HUES64 (cell line): ENCODE results near the gene OPN1SW.

Experiments
- H3K27ac ChIP-seq: 2 replicates; pipeline ENCODE4 v1.7.0; 2013; ENCODE audit warnings: low read depth, low read length, inconsistent platforms
- H3K27me3 ChIP-seq: 2 replicates; pipeline ENCODE4 v1.6.1; 2013; ENCODE audit warnings: mild to moderate bottlenecking, low read length; ENCODE audit not compliant: insufficient read depth
- H3K36me3 ChIP-seq: 2 replicates; pipeline ENCODE4 v1.6.1; 2013; ENCODE audit warnings: mild to moderate bottlenecking, low read length; ENCODE audit not compliant: insufficient read depth
- H3K4me1 ChIP-seq: 2 replicates; pipeline ENCODE4 v1.6.1; 2013; ENCODE audit warnings: mild to moderate bottlenecking, low read length, moderate library complexity; ENCODE audit not compliant: insufficient read depth
- H3K4me3 ChIP-seq: 2 replicates; pipeline ENCODE4 v1.5.1; 2013; ENCODE audit warnings: mild to moderate bottlenecking, low read length, moderate library complexity
- H3K9ac ChIP-seq: 2 replicates; pipeline ENCODE4 v1.6.1; 2013; ENCODE audit warnings: mild to moderate bottlenecking, low read depth, low read length
- H3K9me3 ChIP-seq: 2 replicates; pipeline ENCODE4 v1.6.1; 2013; ENCODE audit warnings: low read depth, low read length; ENCODE audit not compliant: insufficient read depth
- WGBS: fragments of 150-250, 120-280 bp; methylation state at CpG from one replicate; pipeline ENCODE4 v1.1.7; 2013; ENCODE audit warnings: missing lambda C conversion rate; 5-methylcytosine and 5-hydroxymethylcytosine counted together

OPN1SW gene

GRCh38 chr7:128757203-128757602, 18.4 kb downstream of the OPN1SW start:
- H3K4me1 ChIP-seq, result no peaks in the 10 kb centered on the region
- no peak overlapping the region for H3K27ac ChIP-seq
- no peak overlapping the region for H3K9ac ChIP-seq
- no peak overlapping the region for H3K4me3 ChIP-seq
- 100% methylated on average over 1 of the region's 2 CpGs for WGBS
- H3K27me3 ChIP-seq, result no peaks in the 10 kb centered on the region
- peaks cover 98% of the 10 kb centered on the region for H3K36me3 ChIP-seq
- H3K9me3 ChIP-seq, result no peaks in the 10 kb centered on the region

GRCh38 chr7:128755819-128756476, 19.6 kb downstream of the OPN1SW start:
- no peaks in the 10 kb centered on the region for H3K4me1 ChIP-seq
- WGBS, result 94% methylated on average over 5 of the region's 5 CpGs
- H3K27me3 ChIP-seq, result no peaks in the 10 kb centered on the region
- H3K9me3 ChIP-seq, result no peaks in the 10 kb centered on the region
- no peak overlapping the region for H3K27ac ChIP-seq
- no peak overlapping the region for H3K9ac ChIP-seq
- peaks cover 97% of the 10 kb centered on the region for H3K36me3 ChIP-seq
- no peak overlapping the region for H3K4me3 ChIP-seq

- no peak overlapping the region for H3K4me3 ChIP-seq
- H3K27me3 ChIP-seq, result no peaks in the 10 kb centered on the region
- H3K4me1 ChIP-seq, result no peaks in the 10 kb centered on the region
- WGBS, result 100% methylated on average over 2 of the region's 2 CpGs
- peaks cover 98% of the 10 kb centered on the region for H3K36me3 ChIP-seq
- no peak overlapping the region for H3K9ac ChIP-seq
- no peaks in the 10 kb centered on the region for H3K9me3 ChIP-seq
- no peak overlapping the region for H3K27ac ChIP-seq
These were observed 20.3 kb downstream of the OPN1SW start for GRCh38 chr7:128755075-128755818.

- Histone ChIP-seq H3K9ac (no peak overlapping the region), H3K4me3 (no peak overlapping the region), H3K27ac (no peak overlapping the region), H3K4me1 (no peaks in the 10 kb centered on the region), H3K27me3 (no peaks in the 10 kb centered on the region), H3K9me3 (no peaks in the 10 kb centered on the region), H3K36me3 (peaks cover 97% of the 10 kb centered on the region)
- no CpG with 5 or more reads among the region's 1 CpG for WGBS
These were observed 23.3 kb downstream of the OPN1SW start for GRCh38 chr7:128752251-128752650.

- no peak overlapping the region for H3K4me3 ChIP-seq
- no peaks in the 10 kb centered on the region for H3K27me3 ChIP-seq
- no peaks in the 10 kb centered on the region for H3K9me3 ChIP-seq
- no peak overlapping the region for H3K9ac ChIP-seq
- no peak overlapping the region for H3K27ac ChIP-seq
- 94% methylated on average over 6 of the region's 6 CpGs for WGBS
- H3K36me3 ChIP-seq, result peaks cover 65% of the 10 kb centered on the region
- no peaks in the 10 kb centered on the region for H3K4me1 ChIP-seq
These were observed 28.1 kb downstream of the OPN1SW start for GRCh38 chr7:128747327-128748079.

- 100% methylated on average over 1 of the region's 1 CpG for WGBS
- H3K9me3 ChIP-seq, result no peaks in the 10 kb centered on the region
- H3K27me3 ChIP-seq, result no peaks in the 10 kb centered on the region
- peaks cover 12% of the 10 kb centered on the region; the same call in 1 of the 2 replicates for H3K4me1 ChIP-seq
- H3K27ac ChIP-seq, result no peak overlapping the region
- peaks cover 54% of the 10 kb centered on the region for H3K36me3 ChIP-seq
- no peak overlapping the region for H3K4me3 ChIP-seq
- no peak overlapping the region for H3K9ac ChIP-seq
These were observed 29.9 kb downstream of the OPN1SW start for GRCh38 chr7:128745706-128746105.

GRCh38 chr7:128744366-128744905, 31.2 kb downstream of the OPN1SW start:
- Histone ChIP-seq H3K36me3 (peaks cover 42% of the 10 kb centered on the region), H3K4me3 (no peak overlapping the region), H3K4me1 (peaks cover 18% of the 10 kb centered on the region; the same call in 1 of the 2 replicates), H3K9me3 (no peaks in the 10 kb centered on the region), H3K27ac (no peak overlapping the region), H3K27me3 (no peaks in the 10 kb centered on the region), H3K9ac (no peak overlapping the region)
- 86% methylated on average over 2 of the region's 2 CpGs for WGBS

- Histone ChIP-seq H3K36me3 (peaks cover 30% of the 10 kb centered on the region), H3K27ac (no peak overlapping the region), H3K4me1 (peaks cover 22% of the 10 kb centered on the region; the same call in 1 of the 2 replicates), H3K9ac (no peak overlapping the region), H3K9me3 (no peaks in the 10 kb centered on the region), H3K27me3 (no peaks in the 10 kb centered on the region), H3K4me3 (no peak overlapping the region)
- 96% methylated on average over 6 of the region's 7 CpGs for WGBS
These were observed 32.4 kb downstream of the OPN1SW start for GRCh38 chr7:128743112-128743772.

- H3K27me3 ChIP-seq, result no peaks in the 10 kb centered on the region
- no peaks in the 10 kb centered on the region for H3K9me3 ChIP-seq
- no peak overlapping the region for H3K9ac ChIP-seq
- peaks cover 20% of the 10 kb centered on the region for H3K36me3 ChIP-seq
- H3K27ac ChIP-seq, result no peak overlapping the region
- no peak overlapping the region for H3K4me3 ChIP-seq
- H3K4me1 ChIP-seq, result peaks cover 23% of the 10 kb centered on the region; the same call in 1 of the 2 replicates
- 98% methylated on average over 4 of the region's 4 CpGs for WGBS
These were observed 33.4 kb downstream of the OPN1SW start for GRCh38 chr7:128742206-128742605.

GRCh38 chr7:128741491-128741890, 34.1 kb downstream of the OPN1SW start:
- WGBS, result 94% methylated on average over 3 of the region's 3 CpGs

More at GRCh38 chr7:128741491-128741890, 34.1 kb downstream of the OPN1SW start:
- Histone ChIP-seq H3K9ac (no peak overlapping the region), H3K27ac (no peak overlapping the region), H3K4me3 (peak overlapping the region; percentile 95; the same call in 1 of the 2 replicates), H3K9me3 (no peaks in the 10 kb centered on the region), H3K36me3 (peaks cover 18% of the 10 kb centered on the region), H3K27me3 (no peaks in the 10 kb centered on the region), H3K4me1 (peaks cover 23% of the 10 kb centered on the region; the same call in 1 of the 2 replicates)
